HEK293 (cell line): Measurements from ENCODE around the gene CABP1.

Experiments
- ATF2 ChIP-seq: fragments of 450-650 bp; formaldehyde crosslinking; IDR thresholded peaks from 2 replicates; pipeline ENCODE4 v1.5.1; 2016; ENCODE audit warnings: missing biosample characterization, missing genetic modification characterization, low read depth
- CTCF ChIP-seq: fragments of 450-650 bp; formaldehyde crosslinking; IDR thresholded peaks from 2 replicates; pipeline ENCODE4 v1.5.1; 2016; ENCODE audit warnings: missing biosample characterization, missing genetic modification characterization
- PBX3 ChIP-seq: sonication (generic); formaldehyde crosslinking; IDR thresholded peaks from 2 replicates; pipeline ENCODE4 v1.8.1; 2022; ENCODE audit warnings: mild to moderate bottlenecking, moderate library complexity, missing genetic modification reagents
- PRDM4 ChIP-seq: fragments of 450-650 bp; formaldehyde crosslinking; IDR thresholded peaks from 2 replicates; pipeline ENCODE4 v1.5.1; 2017; ENCODE audit warnings: missing biosample characterization, missing genetic modification characterization
- SETDB1 ChIP-seq: IDR thresholded peaks from one replicate; pipeline ENCODE4 v1.6.1; 2017; ENCODE audit warnings: mild to moderate bottlenecking, low read length, moderate library complexity, mixed read lengths; ENCODE audit not compliant: insufficient read length
- ZBTB20 ChIP-seq: fragments of 450-650 bp; formaldehyde crosslinking; IDR thresholded peaks from 2 replicates; pipeline ENCODE4 v1.5.1; 2016; ENCODE audit warnings: missing biosample characterization, missing genetic modification characterization
- ZFP69B ChIP-seq: fragments of 450-650 bp; formaldehyde crosslinking; IDR thresholded peaks from 2 replicates; pipeline ENCODE4 v1.5.1; 2016; ENCODE audit warnings: missing biosample characterization, missing genetic modification characterization
- ZIC2 ChIP-seq: fragments of 450-650 bp; formaldehyde crosslinking; IDR thresholded peaks from 2 replicates; pipeline ENCODE4 v1.5.1; 2016; ENCODE audit warnings: missing biosample characterization, missing genetic modification characterization
- ZNF362 ChIP-seq: fragments of 450-650 bp; formaldehyde crosslinking; IDR thresholded peaks from 2 replicates; pipeline ENCODE4 v1.5.1; 2016; ENCODE audit warnings: missing biosample characterization, missing genetic modification characterization
- ZSCAN18 ChIP-seq: fragments of 450-650 bp; formaldehyde crosslinking; IDR thresholded peaks from 2 replicates; pipeline ENCODE4 v1.5.1; 2016; ENCODE audit warnings: missing biosample characterization, missing genetic modification characterization

GRCh38 chr12:120653611-120654010 is 13.2 kb downstream of the CABP1 start:
- TF ChIP-seq PBX3 (CRISPR knock-in tag) (no peak), ZNF362 (tag by site-specific recombination) (no peak), ATF2 (no peak), CTCF (tag by site-specific recombination) (no peak), SETDB1 (no peak), ZIC2 (tag by site-specific recombination) (no peak), ZSCAN18 (tag by site-specific recombination) (no peak), PRDM4 (tag by site-specific recombination) (no peak), ZBTB20 (tag by site-specific recombination) (no peak), ZFP69B (tag by site-specific recombination) (no peak)
